ENCODE data around the gene KANK4. TPM values are rescaled to one million over a fixed set of nuclear protein-coding genes. Genes with fewer than 3 reads are reported as not detected.

Gene KANK4
- total RNA-seq, 2 donors from 2014 or later = 0.96 to 1.7 TPM

- H3K36me3 ChIP-seq = no peaks in the 10 kb centered on the region
- no peaks in the 10 kb centered on the region for H3K27me3 ChIP-seq
- intact Hi-C loops (cut with DNase I) = no loop called here
- DNase-seq = no peak
- no peak for TF ChIP-seq CTCF (IDR thresholded peaks at IDR 0.05)
- no peak overlapping the region for H3K4me3 ChIP-seq
- H3K4me1 ChIP-seq = no peaks in the 10 kb centered on the region
- no peaks in the 10 kb centered on the region for H3K9me3 ChIP-seq
- no peak overlapping the region for H3K9ac ChIP-seq (ENCODE audit: low read depth in 2 of 2, low read length in 2 of 2)
- no peak overlapping the region for H3K27ac ChIP-seq
Measured at GRCh38 chr1:62306065-62306464, 13.2 kb downstream of the KANK4 start.

DNA sequence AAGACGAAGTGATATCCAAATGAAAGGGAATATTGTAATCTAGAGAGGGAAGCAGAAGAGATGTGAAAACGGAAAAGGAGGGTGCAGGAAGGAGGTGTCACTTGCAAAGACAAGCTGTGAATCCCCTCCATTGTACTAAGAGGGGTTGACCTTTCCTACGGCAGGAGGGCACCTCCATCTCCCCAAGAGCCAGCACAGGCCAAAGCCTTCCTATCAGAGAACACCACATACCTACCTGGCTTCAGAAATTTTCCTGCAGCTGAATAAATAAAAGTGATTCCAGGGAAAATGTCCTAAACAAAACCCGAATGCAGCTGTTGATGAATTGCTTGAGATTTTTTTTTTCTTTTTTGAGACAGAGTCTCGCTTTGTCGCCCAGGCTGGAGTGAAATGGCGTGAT, 14.3 kb downstream of the KANK4 start:
- no peak for TF ChIP-seq CTCF (IDR thresholded peaks at IDR 0.05)
- H3K9ac ChIP-seq (ENCODE audit: low read depth in 2 of 2, low read length in 2 of 2) = no peak overlapping the region
- DNase-seq = no peak
- H3K27me3 ChIP-seq = no peaks in the 10 kb centered on the region
- no peak overlapping the region for H3K27ac ChIP-seq
- intact Hi-C loops (cut with DNase I) = no loop called here
- no peaks in the 10 kb centered on the region for H3K9me3 ChIP-seq
- no peaks in the 10 kb centered on the region for H3K36me3 ChIP-seq
- no peak overlapping the region for H3K4me3 ChIP-seq
- no peaks in the 10 kb centered on the region for H3K4me1 ChIP-seq

DNA sequence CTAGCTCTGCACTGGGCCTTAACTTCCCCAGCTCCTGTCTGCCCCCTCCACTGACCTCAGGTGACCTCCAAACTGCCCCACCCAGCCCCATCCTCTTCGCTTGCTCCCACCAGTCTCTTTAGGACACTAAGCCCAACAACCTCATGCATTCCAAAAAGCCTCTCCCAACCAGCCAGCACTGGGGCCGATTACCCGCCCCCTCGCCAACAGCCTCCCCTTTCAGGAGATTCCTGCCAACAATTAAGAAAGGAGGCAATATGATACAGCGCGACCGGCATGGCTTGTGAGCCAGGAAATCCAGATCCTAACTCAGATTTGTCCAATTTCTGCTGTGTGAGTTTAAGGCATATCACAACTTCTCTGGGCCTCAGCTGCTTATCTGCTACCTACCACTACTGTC, 14.7 kb downstream of the KANK4 start:
- intact Hi-C loops (cut with DNase I) = no loop called here
- no peaks in the 10 kb centered on the region for H3K27me3 ChIP-seq
- H3K9me3 ChIP-seq = no peaks in the 10 kb centered on the region
- no peak overlapping the region for H3K27ac ChIP-seq
- H3K4me3 ChIP-seq = no peak overlapping the region
- H3K9ac ChIP-seq (ENCODE audit: low read depth in 2 of 2, low read length in 2 of 2) = no peak overlapping the region
- H3K36me3 ChIP-seq = no peaks in the 10 kb centered on the region
- TF ChIP-seq CTCF (IDR thresholded peaks at IDR 0.05) = no peak
- H3K4me1 ChIP-seq = no peaks in the 10 kb centered on the region
- no peak for DNase-seq

DNA sequence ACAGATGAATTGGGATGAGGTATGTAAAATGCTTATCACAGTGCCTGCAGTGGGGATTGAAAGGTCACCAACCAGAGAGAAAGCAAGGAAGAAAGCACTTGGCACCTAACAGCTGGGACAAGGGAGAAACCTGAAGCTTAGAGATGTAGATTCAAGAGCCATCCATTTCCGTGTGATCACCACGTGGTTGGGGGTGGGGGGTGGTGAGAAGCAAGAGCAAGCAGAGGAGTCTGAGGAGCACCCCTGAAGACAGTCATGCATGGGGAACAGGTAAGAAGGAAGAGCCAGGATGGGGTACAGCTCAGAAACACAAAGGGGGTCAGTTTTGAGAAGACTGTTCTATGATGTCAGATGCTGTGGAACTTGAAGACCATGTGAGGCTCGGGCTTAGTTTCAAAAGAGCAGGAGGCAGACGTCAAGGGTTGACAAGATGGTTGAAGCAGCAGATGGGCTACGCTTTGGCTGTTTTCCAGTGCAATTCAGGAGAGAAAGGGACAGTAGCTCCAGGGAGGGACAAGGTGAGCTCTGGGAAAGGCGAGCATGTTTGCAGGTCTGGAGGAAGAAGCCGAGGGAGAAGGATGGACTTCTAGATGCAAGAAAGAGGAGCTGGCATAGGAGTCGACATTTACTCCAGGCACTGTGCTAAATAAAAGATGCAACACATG, 17.4 kb downstream of the KANK4 start:
- DNase-seq = no peak
- Histone ChIP-seq H3K27ac (no peak overlapping the region), H3K4me3 (no peak overlapping the region), H3K4me1 (no peaks in the 10 kb centered on the region), H3K27me3 (no peaks in the 10 kb centered on the region), H3K9ac (ENCODE audit: low read depth in 2 of 2, low read length in 2 of 2) (no peak overlapping the region), H3K9me3 (no peaks in the 10 kb centered on the region), H3K36me3 (no peaks in the 10 kb centered on the region)
- no peak for TF ChIP-seq CTCF (IDR thresholded peaks at IDR 0.05)
- intact Hi-C loops (cut with DNase I) = no loop called here

- Histone ChIP-seq H3K4me1 (no peaks in the 10 kb centered on the region), H3K27me3 (no peaks in the 10 kb centered on the region), H3K4me3 (no peak overlapping the region), H3K9ac (ENCODE audit: low read depth in 2 of 2, low read length in 2 of 2) (no peak overlapping the region), H3K9me3 (no peaks in the 10 kb centered on the region), H3K27ac (no peak overlapping the region), H3K36me3 (no peaks in the 10 kb centered on the region)
- DNase-seq = peak; percentile 71
- no peak for TF ChIP-seq CTCF (IDR thresholded peaks at IDR 0.05)
- intact Hi-C loops (cut with DNase I) = no loop called here
Measured at GRCh38 chr1:62299426-62300200, 19.6 kb downstream of the KANK4 start.
